Measurements from ENCODE around the gene TAS2R60. TPM values are rescaled to one million over a fixed set of nuclear protein-coding genes. Genes with fewer than 3 reads are reported as not detected.

Gene TAS2R60
- total RNA-seq, 1 donor from 2014 or later, result not detected

DNA sequence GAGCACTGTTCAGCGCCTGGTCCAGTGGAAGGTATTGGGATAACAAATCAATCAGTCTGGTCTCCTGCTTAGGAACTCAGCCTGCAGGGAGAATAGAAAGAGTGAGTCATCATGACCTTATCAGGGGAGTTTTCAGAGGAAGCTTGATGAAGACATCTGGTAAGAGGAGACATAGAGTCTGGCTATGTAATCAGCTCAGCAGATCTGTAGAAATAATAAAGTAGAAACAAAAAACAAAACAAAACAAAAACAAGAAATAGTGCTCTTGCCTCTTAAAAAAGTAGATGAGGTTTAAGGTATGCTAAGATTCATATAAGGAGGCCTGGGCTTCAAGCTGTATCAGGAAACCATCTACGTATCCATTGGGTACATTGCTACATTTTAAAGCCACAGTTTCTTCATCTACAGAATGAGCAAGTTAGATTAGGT is 48.8 kb downstream of the TAS2R60 start:
- H3K27ac ChIP-seq, result no peak overlapping the region
- H3K4me1 ChIP-seq, result peaks cover 13% of the 10 kb centered on the region
- H3K36me3 ChIP-seq, result no peaks in the 10 kb centered on the region
- no peak overlapping the region for H3K4me3 ChIP-seq
- intact Hi-C loops (cut with DNase I), result loop anchor here (10.0 kb wide), 1 partner anchor 643 kb away; no protein-coding TSS in a partner anchor
- no peaks in the 10 kb centered on the region for H3K27me3 ChIP-seq
- DNase-seq (ENCODE audit: extremely low spot score in 2 of 2), result no peak
- H3K9me3 ChIP-seq, result no peaks in the 10 kb centered on the region
- no peak for TF ChIP-seq POLR2A (IDR thresholded peaks at IDR 0.05)
- TF ChIP-seq POLR2AphosphoS5 (IDR thresholded peaks at IDR 0.05; ENCODE audit: insufficient read depth in 1 of 2, low read depth in 1 of 2), result no peak
- TF ChIP-seq CTCF (IDR thresholded peaks at IDR 0.05), result no peak

DNA sequence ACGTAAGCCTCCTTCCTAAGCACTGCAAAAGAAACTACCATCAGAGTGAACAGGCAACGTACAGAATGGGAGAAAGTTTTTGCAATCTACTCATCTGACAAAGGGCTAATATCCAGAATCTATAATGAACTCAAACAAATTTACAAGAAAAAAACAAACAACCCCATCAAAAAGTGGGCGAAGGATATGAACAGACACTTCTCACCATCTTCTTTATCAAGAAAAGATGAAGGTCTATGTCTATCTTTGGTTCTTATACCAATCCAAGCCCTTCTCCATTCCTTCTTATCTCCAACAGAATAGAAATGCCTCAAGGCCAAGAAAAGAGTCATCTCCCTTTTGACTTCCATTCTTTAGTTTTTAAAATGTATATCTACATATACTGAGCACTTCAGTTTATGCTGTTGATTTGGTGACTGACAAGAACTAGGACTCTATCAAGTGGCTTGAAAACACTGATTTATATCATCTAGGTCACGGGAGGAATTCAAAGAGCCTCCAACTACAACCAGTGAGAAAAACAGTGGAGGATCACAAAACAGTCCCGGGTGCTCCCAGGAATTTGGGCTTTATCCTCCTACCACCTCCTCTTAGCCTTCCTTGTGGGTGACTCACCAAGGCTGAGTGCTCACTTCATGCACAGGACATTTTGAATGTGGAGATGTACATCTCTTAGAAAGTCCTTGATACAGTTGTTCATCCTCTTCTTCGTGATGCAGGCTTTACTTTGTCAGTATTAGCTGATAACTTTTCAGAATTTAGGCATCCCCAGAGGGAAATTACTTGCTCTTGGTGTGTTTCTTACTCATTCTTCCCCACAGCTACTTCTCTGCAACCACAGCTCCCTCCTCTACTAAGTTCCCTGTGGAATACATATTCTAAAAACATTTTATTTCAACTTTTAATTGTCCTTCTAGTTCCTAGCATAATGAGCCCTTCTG is 49.8 kb downstream of the TAS2R60 start:
- H3K36me3 ChIP-seq, result no peaks in the 10 kb centered on the region
- intact Hi-C loops (cut with DNase I), result loop anchor here (10.0 kb wide), 1 partner anchor 642 kb away; no protein-coding TSS in a partner anchor
- H3K27me3 ChIP-seq, result no peaks in the 10 kb centered on the region
- no peaks in the 10 kb centered on the region for H3K9me3 ChIP-seq
- H3K4me3 ChIP-seq, result no peak overlapping the region
- no peak overlapping the region for H3K27ac ChIP-seq
- no peak for DNase-seq (ENCODE audit: extremely low spot score in 2 of 2)
- TF ChIP-seq CTCF (IDR thresholded peaks at IDR 0.05) (no peak), POLR2AphosphoS5 (IDR thresholded peaks at IDR 0.05; ENCODE audit: insufficient read depth in 1 of 2, low read depth in 1 of 2) (no peak), POLR2A (IDR thresholded peaks at IDR 0.05) (no peak)
- H3K4me1 ChIP-seq, result peaks cover 6% of the 10 kb centered on the region

GRCh38 chr7:143493751-143494150 is 50.5 kb downstream of the TAS2R60 start:
- Histone ChIP-seq H3K4me3 (no peak overlapping the region), H3K9me3 (no peaks in the 10 kb centered on the region), H3K36me3 (no peaks in the 10 kb centered on the region), H3K4me1 (peaks cover 12% of the 10 kb centered on the region), H3K27me3 (no peaks in the 10 kb centered on the region), H3K27ac (no peak overlapping the region)
- intact Hi-C loops (cut with DNase I), result loop anchor here (10.0 kb wide), 1 partner anchor 641 kb away; no protein-coding TSS in a partner anchor
- no peak for DNase-seq (ENCODE audit: extremely low spot score in 2 of 2)
- TF ChIP-seq POLR2A (IDR thresholded peaks at IDR 0.05), result no peak
- TF ChIP-seq POLR2AphosphoS5 (IDR thresholded peaks at IDR 0.05; ENCODE audit: insufficient read depth in 1 of 2, low read depth in 1 of 2), result no peak
- no peak for TF ChIP-seq CTCF (IDR thresholded peaks at IDR 0.05)

Other genes starting within 250 kb of the TAS2R60 start
- not detected for gene TAS2R40, start 221.4 kb upstream of the TAS2R60 start, total RNA-seq
- gene GSTK1, start 180.0 kb upstream of the TAS2R60 start, total RNA-seq, result 127 TPM
- not detected for gene TMEM139, start 158.5 kb upstream of the TAS2R60 start, total RNA-seq
- gene CASP2, start 155.1 kb upstream of the TAS2R60 start, total RNA-seq, result 24.8 TPM
- gene CLCN1, start 127.3 kb upstream of the TAS2R60 start, total RNA-seq, result not detected
- gene FAM131B, start 80.7 kb upstream of the TAS2R60 start, total RNA-seq, result 1.5 TPM
- 86.2 TPM for gene ZYX, start 62.1 kb upstream of the TAS2R60 start, total RNA-seq
- gene EPHA1, start 34.6 kb upstream of the TAS2R60 start, total RNA-seq, result 51.3 TPM
- gene TAS2R41, start 34.4 kb downstream of the TAS2R60 start, total RNA-seq, result not detected
- gene CTAGE15, start 128.3 kb downstream of the TAS2R60 start, total RNA-seq, result not detected
- gene TCAF2, start 177.5 kb downstream of the TAS2R60 start, total RNA-seq, result 9.1 TPM

Data from vagina (tissue), 2 donors.